ENCODE data around the gene PFKP. TPM values are rescaled to one million over a fixed set of nuclear protein-coding genes. Genes with fewer than 3 reads are reported as not detected.

Gene PFKP
- 104 TPM for total RNA-seq

GRCh38 chr10:3067118-3067858 lies at the start of gene PFKP:
Gene PFKP (plus strand): TSS chr10:3067548. CDS start chr10:3067596, 48 bp downstream.

DNA sequence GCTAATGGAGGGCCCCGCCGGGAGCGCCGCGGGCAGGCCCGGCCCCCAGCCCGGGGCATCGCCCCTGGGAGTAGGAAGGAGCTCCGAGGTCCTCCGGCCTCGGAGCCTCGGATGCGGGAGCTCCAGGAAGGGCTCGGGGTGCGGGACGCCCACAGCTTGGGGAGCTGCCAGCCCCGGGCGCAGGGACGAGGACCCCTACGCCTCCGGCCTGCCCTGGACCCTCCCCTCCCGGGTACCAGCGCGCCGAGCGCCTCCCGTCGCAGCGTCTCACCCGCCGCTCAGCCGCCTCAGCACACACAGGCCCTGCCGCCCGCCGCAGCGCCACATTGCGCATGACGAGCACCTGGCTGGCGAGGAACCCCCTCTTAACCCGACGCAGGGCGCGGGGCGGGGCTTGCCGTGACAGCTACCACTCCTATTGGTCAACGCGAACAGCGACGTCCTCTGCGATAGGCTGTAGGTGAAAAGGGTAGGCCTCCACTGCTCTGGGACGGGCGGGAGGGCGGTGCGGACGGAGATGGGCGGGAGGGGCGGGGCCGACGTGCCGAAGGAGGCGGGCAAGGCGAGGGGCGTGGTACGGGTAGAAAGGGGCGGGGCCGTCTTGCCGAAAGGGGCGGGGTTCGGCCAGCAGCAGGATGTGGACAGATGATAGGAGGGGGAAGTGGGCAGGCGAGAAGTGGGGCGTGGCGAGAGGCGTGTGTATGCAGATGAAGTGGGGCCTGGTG lies 105.3 kb downstream of the PFKP start, which contains the start of gene PITRM1:
Gene PITRM1, minus strand, starts transcription at position 337 of the 725 bp plus-strand sequence. Its CDS starts 10 bp downstream, at position 327.

Other genes with a start within 250 kb of the PFKP start
- 81.4 TPM for gene PITRM1, start 105.2 kb downstream of the PFKP start, total RNA-seq

Measured in parietal lobe (tissue), 1 donor.